HL-60/S4 (cell line): ENCODE measurements around the gene MMP24.

ENCODE experiments used
- in situ Hi-C: fragments of 300-500 bp; cut with MboI; formaldehyde crosslinking; loops from 2 replicates; pipeline ENCODE4 v1.14.3; 2022; ENCODE audit warnings: low sequenced_read_pairs

MMP24 gene

GRCh38 chr20:35252598-35252997 is 26.1 kb downstream of the MMP24 start:
- in situ Hi-C loops, result loop anchor here (25.0 kb wide), 1 partner anchor 390 kb away; the partner anchor contains the start of gene GGT7

GRCh38 chr20:35253010-35253409 is 26.5 kb downstream of the MMP24 start:
- in situ Hi-C loops, result loop anchor here (25.0 kb wide), 1 partner anchor 391 kb away; the partner anchor contains the start of gene GGT7

- in situ Hi-C loops, result loop anchor here (25.0 kb wide), 1 partner anchor 392 kb away; the partner anchor contains the start of gene GGT7
These were observed 28.0 kb downstream of the MMP24 start for GRCh38 chr20:35254448-35254999.

- in situ Hi-C loops, result loop anchor here (25.0 kb wide), 1 partner anchor 395 kb away; the partner anchor contains the start of gene GGT7
These were observed 30.9 kb downstream of the MMP24 start for GRCh38 chr20:35257175-35257909.

- in situ Hi-C loops, result loop anchor here (25.0 kb wide), 1 partner anchor 398 kb away; the partner anchor contains the start of gene GGT7
These were observed 33.9 kb downstream of the MMP24 start for GRCh38 chr20:35260426-35260825.

- in situ Hi-C loops, result loop anchor here (25.0 kb wide), 1 partner anchor 400 kb away; the partner anchor contains the start of gene GGT7
These were observed 35.8 kb downstream of the MMP24 start for GRCh38 chr20:35262321-35262720.

- in situ Hi-C loops, result loop anchor here (25.0 kb wide), 1 partner anchor 401 kb away; the partner anchor contains the start of gene GGT7
These were observed 36.4 kb downstream of the MMP24 start for GRCh38 chr20:35262731-35263531.

- in situ Hi-C loops, result loop anchor here (25.0 kb wide), 1 partner anchor 401 kb away; the partner anchor contains the start of gene GGT7
These were observed 37.2 kb downstream of the MMP24 start for GRCh38 chr20:35263532-35264341.

- in situ Hi-C loops, result loop anchor here (25.0 kb wide), 1 partner anchor 402 kb away; the partner anchor contains the start of gene GGT7
These were observed 38.3 kb downstream of the MMP24 start for GRCh38 chr20:35264755-35265154.

- in situ Hi-C loops, result loop anchor here (25.0 kb wide), 1 partner anchor 405 kb away; the partner anchor contains the start of gene GGT7
These were observed 40.6 kb downstream of the MMP24 start for GRCh38 chr20:35267092-35267491.

GRCh38 chr20:35269055-35269781 is 42.7 kb downstream of the MMP24 start:
- in situ Hi-C loops, result loop anchor here (25.0 kb wide), 1 partner anchor 407 kb away; the partner anchor contains the start of gene GGT7

- in situ Hi-C loops, result loop anchor here (25.0 kb wide), 1 partner anchor 408 kb away; the partner anchor contains the start of gene GGT7
These were observed 43.8 kb downstream of the MMP24 start for GRCh38 chr20:35270021-35270902.

GRCh38 chr20:35271073-35271882 is 44.8 kb downstream of the MMP24 start:
- in situ Hi-C loops, result loop anchor here (25.0 kb wide), 1 partner anchor 409 kb away; the partner anchor contains the start of gene GGT7

GRCh38 chr20:35271904-35272303 is 45.4 kb downstream of the MMP24 start:
- in situ Hi-C loops, result loop anchor here (25.0 kb wide), 1 partner anchor 410 kb away; the partner anchor contains the start of gene GGT7

- in situ Hi-C loops, result loop anchor here (25.0 kb wide), 1 partner anchor 411 kb away; the partner anchor contains the start of gene GGT7
These were observed 47.1 kb downstream of the MMP24 start for GRCh38 chr20:35273449-35274171.
